Activated CD8-positive, alpha-beta memory T cell treated with anti-CD3 and anti-CD28 coated beads, Interleukin-2, amount 10 ng/mL, durations not matched to agents 7 days and 5 days (primary cell): ENCODE data around the gene CAPN10. TPM values are rescaled to one million over a fixed set of nuclear protein-coding genes. Genes with fewer than 3 reads are reported as not detected.

Experiments used
- ATAC-seq: fragments of 150-1000 bp; cut with Tn5 transposase; one replicate; pipeline ENCODE4 v1.10.0; 2021; ENCODE audit warnings: moderate library complexity
- CTCF ChIA-PET: fragments of 350-600 bp; sonication (Branson Sonifier 250); formaldehyde crosslinking; loops from one replicate; lab custom pipeline; 2021; ENCODE audit warnings: antibody characterized with exemption; lab: Charles Lee
- DNase-seq: peaks from one replicate; pipeline ENCODE4 v3.0.0-alpha.2; 2020
- H3K27ac Mint-ChIP-seq: one replicate; pipeline ENCODE4 v1.8.0; 2021; ENCODE audit warnings: mild to moderate bottlenecking, mixed read lengths
- H3K27me3 Mint-ChIP-seq: one replicate; pipeline ENCODE4 v1.8.0; 2021; ENCODE audit warnings: mixed read lengths
- H3K36me3 Mint-ChIP-seq: one replicate; pipeline ENCODE4 v1.8.0; 2021; ENCODE audit warnings: mild to moderate bottlenecking, mixed read lengths
- H3K4me1 Mint-ChIP-seq: one replicate; pipeline ENCODE4 v1.8.0; 2021; ENCODE audit warnings: mixed read lengths
- H3K4me3 Mint-ChIP-seq: one replicate; pipeline ENCODE4 v1.8.0; 2021; ENCODE audit warnings: mild to moderate bottlenecking, moderate library complexity, mixed read lengths
- H3K9me3 Mint-ChIP-seq: one replicate; pipeline ENCODE4 v1.8.0; 2022; ENCODE audit warnings: low read depth, mixed read lengths
- total RNA-seq, 2 experiments: library from RNA; stranded (reverse); gene quantifications; one replicate each; pipeline ENCODE4 v1.2.3, GENCODE V29; 2021

The CAPN10 gene
- total RNA-seq, 2 experiments from 2014 or later: 54.0 to 75.8 TPM

DNA sequence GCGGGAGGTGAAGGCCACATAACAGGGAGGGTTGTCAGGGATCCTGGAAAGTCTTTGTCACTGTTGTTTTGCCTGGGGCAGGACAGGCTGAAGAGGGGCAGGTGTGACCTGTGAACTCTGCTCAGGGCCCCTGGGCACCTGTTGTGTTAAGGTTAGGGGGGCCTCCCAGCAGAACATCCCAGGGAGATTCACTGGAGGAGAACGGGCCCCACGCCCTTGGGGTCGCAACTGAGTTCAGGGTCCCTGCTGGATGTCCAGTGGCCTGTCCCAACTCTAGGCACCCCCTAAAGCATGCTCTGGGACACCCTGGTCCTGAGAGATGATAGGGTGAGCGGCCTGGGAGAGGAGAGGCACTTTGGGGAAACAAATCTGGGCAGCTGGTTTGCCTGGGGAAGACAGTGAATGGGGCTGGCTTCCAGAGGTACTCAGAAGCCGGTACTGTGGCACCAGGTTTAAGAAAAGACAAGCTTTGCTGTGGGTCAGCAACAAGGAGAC lies 61.7 kb downstream of the CAPN10 start:
- CTCF ChIA-PET: interaction anchor here (1.3 kb wide), 1 partner anchor 68 kb away, joined by 3 read pairs; no protein-coding TSS in a partner anchor
- no peak for DNase-seq
- Mint-ChIP-seq H3K27ac (no peak overlapping the region), H3K4me1 (peaks cover 10% of the 10 kb centered on the region), H3K36me3 (no peaks in the 10 kb centered on the region), H3K4me3 (no peak overlapping the region), H3K27me3 (peaks cover 36% of the 10 kb centered on the region), H3K9me3 (no peaks in the 10 kb centered on the region)
- no peak for ATAC-seq

Other genes starting within 250 kb of the CAPN10 start
- gene GPC1, start 151.1 kb upstream of the CAPN10 start, total RNA-seq: 1 to 10 TPM; 3.2 to 4.5 TPM
- 10 to 100 TPM; 21.3 to 33.5 TPM for gene ANKMY1, start 28.7 kb upstream of the CAPN10 start, total RNA-seq
- 10 to 100 TPM; 10.0 to 10.1 TPM for gene DUSP28, start 26.4 kb upstream of the CAPN10 start, total RNA-seq
- 100 to 1,000 TPM; 101 to 152 TPM for gene RNPEPL1, start 18.2 kb upstream of the CAPN10 start, total RNA-seq
- gene GPR35, start 38.7 kb downstream of the CAPN10 start, total RNA-seq: 10 to 100 TPM; 14.4 to 35.4 TPM
- gene AQP12B, start 96.2 kb downstream of the CAPN10 start, total RNA-seq: not detected
- not detected for gene AQP12A, start 105.1 kb downstream of the CAPN10 start, total RNA-seq
- gene KIF1A, start 233.5 kb downstream of the CAPN10 start, total RNA-seq: 1 to 10 TPM in 1 of 2 experiments, under 1 TPM in 1; 0.76 to 4.6 TPM